ENCODE results near the gene WBP2.
"Not testable (repeated sequence)": the region's sequence is repeated elsewhere in the genome, so short reads cannot be mapped to it uniquely, and the experiment has no call there.

The WBP2 gene

GRCh38 chr17:75876938-75877751, 22.0 kb upstream of the WBP2 start:
- TF ChIP-seq PAX5 (IDR thresholded peaks at IDR 0.05; ENCODE audit: insufficient read depth, low read length, severe bottlenecking) (no peak), SPI1 (IDR thresholded peaks at IDR 0.05; ENCODE audit: low read depth, low read length) (no peak), POU2F2 (IDR thresholded peaks at IDR 0.05; ENCODE audit: low read depth, low read length) (no peak), TAF1 (IDR thresholded peaks at IDR 0.05; ENCODE audit: low read depth, low read length) (no peak), POLR2A (IDR thresholded peaks at IDR 0.05; ENCODE audit: low read depth, low read length) (no peak), POLR2AphosphoS5 (IDR thresholded peaks at IDR 0.05; ENCODE audit: low read depth, low read length) (no peak)
- FAIRE-seq (no peak), DNase-seq (ENCODE audit: insufficient read length, low spot score) (no peak)

DNA sequence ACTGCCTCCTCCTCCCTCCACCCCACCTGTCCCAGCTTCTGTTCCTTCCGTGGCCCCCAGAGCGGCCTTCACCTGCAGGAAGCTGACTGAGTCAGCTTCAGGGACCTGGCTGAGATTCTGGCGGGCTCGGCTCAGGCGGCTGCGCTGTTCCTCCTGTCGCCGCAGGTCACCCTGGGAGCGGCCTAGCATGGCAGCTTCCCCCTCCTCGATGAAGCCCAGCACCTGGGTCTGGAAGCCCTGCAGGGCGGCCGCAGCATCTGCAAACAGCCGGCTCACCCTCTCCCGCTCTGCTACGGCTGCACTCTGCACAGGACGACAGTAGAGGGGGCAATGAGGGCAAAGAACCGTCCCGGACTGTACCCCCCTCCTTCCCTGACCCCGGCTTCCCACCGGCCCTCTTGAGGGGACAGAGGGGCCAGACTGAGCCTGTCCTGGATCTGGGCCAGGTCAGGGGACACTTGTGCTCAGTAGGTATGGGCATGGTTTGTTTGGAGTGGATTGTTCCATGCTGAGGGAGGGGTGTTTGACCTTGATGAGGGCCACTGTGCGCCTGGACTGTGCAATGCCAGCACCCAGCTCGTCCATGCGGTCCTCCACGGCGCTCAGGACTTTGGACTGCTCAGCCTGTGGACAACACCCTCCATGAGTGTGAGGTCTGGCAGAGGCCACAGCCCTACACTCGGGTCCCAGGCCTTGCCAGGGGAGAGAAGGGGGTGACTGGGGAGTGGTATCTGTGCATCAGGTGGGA, 21.2 kb upstream of the WBP2 start:
- no peak for DNase-seq (ENCODE audit: insufficient read length, low spot score)
- no peak for TF ChIP-seq POU2F2 (IDR thresholded peaks at IDR 0.05; ENCODE audit: low read depth, low read length)
- no peak for TF ChIP-seq PAX5 (IDR thresholded peaks at IDR 0.05; ENCODE audit: insufficient read depth, low read length, severe bottlenecking)
- FAIRE-seq: peak; percentile 77

- DNase-seq (ENCODE audit: insufficient read length, low spot score) (no peak), FAIRE-seq (no peak)
- TF ChIP-seq POLR2A (IDR thresholded peaks at IDR 0.05; ENCODE audit: low read depth, low read length) (no peak), TAF1 (IDR thresholded peaks at IDR 0.05; ENCODE audit: low read depth, low read length) (no peak), SPI1 (IDR thresholded peaks at IDR 0.05; ENCODE audit: low read depth, low read length) (no peak), POU2F2 (IDR thresholded peaks at IDR 0.05; ENCODE audit: low read depth, low read length) (no peak)
These were observed 20.7 kb upstream of the WBP2 start for GRCh38 chr17:75875940-75876189.

- no peak for FAIRE-seq
- TF ChIP-seq POU2F2 (IDR thresholded peaks at IDR 0.05; ENCODE audit: low read depth, low read length) (no peak), SPI1 (IDR thresholded peaks at IDR 0.05; ENCODE audit: low read depth, low read length) (no peak), POLR2A (IDR thresholded peaks at IDR 0.05; ENCODE audit: low read depth, low read length) (no peak), PAX5 (IDR thresholded peaks at IDR 0.05; ENCODE audit: insufficient read depth, low read length, severe bottlenecking) (no peak), POLR2AphosphoS5 (IDR thresholded peaks at IDR 0.05; ENCODE audit: low read depth, low read length) (no peak), TAF1 (IDR thresholded peaks at IDR 0.05; ENCODE audit: low read depth, low read length) (no peak)
- DNase-seq (ENCODE audit: insufficient read length, low spot score): no peak
These were observed 20.2 kb upstream of the WBP2 start for GRCh38 chr17:75875182-75875939.

DNA sequence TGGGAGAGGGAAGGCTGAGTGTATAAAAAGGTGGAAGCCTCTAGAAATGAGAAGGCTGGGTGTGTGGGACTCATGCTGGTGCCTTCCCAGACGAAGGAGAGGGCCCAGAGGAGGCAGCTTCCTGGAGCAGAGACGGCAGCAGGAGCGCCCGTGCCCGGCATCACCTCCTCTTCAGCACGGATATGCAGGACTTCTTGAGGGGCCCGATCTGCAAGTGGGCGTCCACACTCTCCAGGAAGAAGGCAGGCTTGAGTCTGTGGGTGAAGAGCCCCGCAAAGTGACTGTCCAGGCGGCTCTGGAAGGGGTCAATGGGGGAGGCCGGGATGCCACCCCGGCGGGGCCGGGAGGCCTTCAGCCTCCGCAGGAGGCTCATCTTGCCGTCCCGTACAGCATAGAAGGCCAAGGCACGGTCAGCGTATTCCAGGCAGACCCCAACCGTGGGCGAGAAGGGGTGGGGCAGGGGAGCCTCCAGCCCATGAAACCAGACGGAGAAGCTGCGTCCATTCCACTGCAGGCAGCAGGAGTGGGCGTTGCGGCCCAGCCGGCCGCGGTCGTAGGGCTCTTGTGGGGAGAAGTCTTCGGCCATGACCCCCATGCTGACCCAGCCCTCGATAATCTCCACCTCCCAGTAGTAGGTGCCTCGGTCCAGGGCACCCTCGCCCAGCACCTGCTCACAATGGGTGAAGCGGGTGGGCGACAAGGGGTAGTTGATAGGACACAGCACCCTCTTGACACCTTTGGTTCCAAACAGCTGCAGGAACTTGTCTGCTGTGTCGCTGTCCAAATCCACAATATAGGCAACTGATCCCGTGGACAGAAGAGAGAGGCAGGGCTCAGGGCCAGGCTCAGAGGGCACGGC, 19.4 kb upstream of the WBP2 start:
- TF ChIP-seq POLR2A (IDR thresholded peaks at IDR 0.05; ENCODE audit: low read depth, low read length) (no peak), PAX5 (IDR thresholded peaks at IDR 0.05; ENCODE audit: insufficient read depth, low read length, severe bottlenecking) (no peak)

DNA sequence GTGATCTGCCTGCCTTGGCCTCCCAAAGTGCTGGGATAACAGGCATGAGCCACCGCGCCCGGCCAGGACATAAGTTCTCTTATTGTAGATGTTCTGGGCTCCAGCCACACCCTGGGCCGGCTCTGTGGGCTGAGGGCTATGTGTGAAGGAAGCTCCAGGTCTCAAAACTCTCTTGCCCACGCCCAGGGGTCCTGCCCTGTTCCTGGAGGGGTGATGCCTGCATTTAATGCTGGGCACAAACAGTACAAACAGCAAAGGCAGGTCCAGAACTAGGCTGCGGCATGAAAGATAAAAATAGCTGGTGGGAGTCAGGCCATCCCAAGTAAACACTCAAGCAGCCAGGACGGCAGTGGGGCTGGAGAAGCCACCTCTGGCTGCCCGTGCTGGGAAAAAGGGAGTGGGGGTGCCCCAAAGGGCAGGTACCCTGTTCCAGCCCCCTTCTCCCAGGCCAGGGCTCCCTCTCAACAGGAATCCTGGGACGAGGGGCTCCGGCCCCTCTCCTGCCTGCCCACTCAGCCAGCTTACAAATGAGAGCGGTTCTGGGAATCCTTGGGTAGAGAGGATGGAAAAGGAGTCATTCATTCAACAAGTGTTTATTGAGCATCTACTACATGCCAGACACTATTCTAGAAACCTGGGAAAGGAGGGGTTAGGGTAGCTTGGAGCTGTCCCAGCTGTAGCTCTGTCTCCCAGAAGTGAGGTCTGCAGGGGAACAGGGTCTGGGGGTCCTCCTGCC, 18.6 kb upstream of the WBP2 start:
- no peak for FAIRE-seq
- no peak for DNase-seq (ENCODE audit: insufficient read length, low spot score)
- TF ChIP-seq SPI1 (IDR thresholded peaks at IDR 0.05; ENCODE audit: low read depth, low read length) (no peak), TAF1 (IDR thresholded peaks at IDR 0.05; ENCODE audit: low read depth, low read length) (no peak)

More for the DNA sequence above, 19.4 kb upstream of the WBP2 start:
- DNase-seq (ENCODE audit: insufficient read length, low spot score): no peak
- FAIRE-seq: no peak

DNA sequence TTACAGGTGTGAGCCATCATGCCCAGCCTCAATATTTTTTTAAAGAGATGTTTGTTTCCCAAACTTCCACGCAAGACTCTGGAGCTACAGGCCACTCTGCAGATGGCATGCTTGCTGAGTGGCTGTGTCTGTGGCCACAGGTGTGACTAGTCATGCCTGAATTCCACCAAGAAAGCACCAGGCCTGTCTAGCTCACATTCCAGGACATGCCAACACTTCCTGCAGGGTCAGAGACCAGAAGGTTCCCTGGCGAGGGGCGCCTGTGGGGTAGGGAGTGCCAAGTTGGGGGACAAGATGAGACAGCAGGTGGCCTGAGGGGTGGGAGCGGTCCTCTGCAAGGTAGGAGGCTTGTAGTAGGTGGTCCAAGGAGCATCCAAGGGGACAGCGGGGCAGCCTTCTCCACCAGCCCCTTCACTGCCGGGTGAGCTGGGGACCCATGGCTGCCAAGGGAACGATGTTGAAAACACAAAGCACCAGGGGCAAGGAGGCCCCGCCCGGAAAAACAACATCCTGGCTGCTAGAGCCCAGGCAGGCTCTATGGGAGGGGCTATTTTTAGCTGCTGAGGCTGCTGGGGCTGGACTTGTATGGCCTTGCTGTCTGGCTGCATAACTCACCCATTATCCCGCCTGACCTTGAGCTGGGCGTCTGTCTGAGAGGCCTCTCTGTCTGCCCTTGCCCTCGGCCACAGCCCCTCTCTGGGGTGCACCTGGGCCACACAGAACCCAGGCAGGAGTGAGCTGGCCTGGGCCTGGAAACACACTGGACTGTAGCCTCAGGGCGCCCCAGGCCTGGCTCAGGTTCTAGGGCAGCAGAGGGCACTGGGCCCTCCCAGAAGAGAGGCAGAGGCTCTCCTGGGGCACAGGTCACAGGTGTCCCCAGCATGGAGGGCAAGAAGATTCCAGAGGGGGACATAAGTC, 17.6 kb upstream of the WBP2 start:
- no peak for TF ChIP-seq TAF1 (IDR thresholded peaks at IDR 0.05; ENCODE audit: low read depth, low read length)
- TF ChIP-seq POLR2AphosphoS5 (IDR thresholded peaks at IDR 0.05; ENCODE audit: low read depth, low read length): no peak
- no peak for TF ChIP-seq POU2F2 (IDR thresholded peaks at IDR 0.05; ENCODE audit: low read depth, low read length)
- TF ChIP-seq PAX5 (IDR thresholded peaks at IDR 0.05; ENCODE audit: insufficient read depth, low read length, severe bottlenecking): no peak
- TF ChIP-seq POLR2A (IDR thresholded peaks at IDR 0.05; ENCODE audit: low read depth, low read length): no peak
- no peak for TF ChIP-seq SPI1 (IDR thresholded peaks at IDR 0.05; ENCODE audit: low read depth, low read length)
- no peak for FAIRE-seq
- no peak for DNase-seq (ENCODE audit: insufficient read length, low spot score)

DNA sequence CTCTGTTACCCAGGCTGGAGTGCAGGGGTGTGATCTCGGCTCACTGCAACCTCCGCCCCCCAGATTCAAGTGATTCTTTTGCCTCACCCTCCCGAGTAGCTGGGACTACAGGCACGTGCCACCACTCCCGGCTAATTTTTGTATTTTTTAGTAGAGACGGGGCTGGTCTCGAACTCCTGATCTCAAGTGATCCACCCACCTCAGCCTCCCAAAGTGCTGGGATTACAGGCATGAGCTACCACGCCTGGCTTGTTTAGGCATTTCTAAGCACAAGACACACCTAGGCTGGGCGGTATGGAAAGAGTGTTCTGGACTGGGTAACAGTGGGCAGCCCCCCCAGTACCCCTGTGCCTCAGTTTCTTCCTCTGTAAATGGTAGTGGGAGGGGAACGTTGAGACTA, 15.1 kb upstream of the WBP2 start:
- not testable (repeated sequence) for DNase-seq (ENCODE audit: insufficient read length, low spot score); FAIRE-seq

Data from GM12891 (cell line).